B cell (primary cell): ENCODE measurements around the gene OR2AK2.

Experiments used
- CTCF ChIP-seq: fragments of 200-600 bp; IDR thresholded peaks from one replicate; pipeline ENCODE4 v1.8.0; 2022; ENCODE audit warnings: antibody characterized with exemption, mild to moderate bottlenecking
- EZH2 ChIP-seq: IDR thresholded peaks from 2 replicates; pipeline ENCODE4 v1.6.1; 2012; ENCODE audit warnings: borderline replicate concordance, low read depth, mild to moderate bottlenecking, moderate library complexity, low read length; ENCODE audit not compliant: insufficient read depth, poor library complexity, severe bottlenecking

GRCh38 chr1:247942624-247943023, 22.4 kb upstream of the OR2AK2 start:
- no peak for TF ChIP-seq CTCF
- no peak for TF ChIP-seq EZH2
